Measurements from ENCODE around the gene ZNF625. TPM values are rescaled to one million over a fixed set of nuclear protein-coding genes. Genes with fewer than 3 reads are reported as not detected.
A peak's percentile ranks its signal among the peaks of the same experiment; 100 is the strongest.

The ZNF625 gene
- total and polyA plus RNA-seq, 4 donors = 0.20 to 3.8 (median 2.5) TPM; not detected in 1

DNA sequence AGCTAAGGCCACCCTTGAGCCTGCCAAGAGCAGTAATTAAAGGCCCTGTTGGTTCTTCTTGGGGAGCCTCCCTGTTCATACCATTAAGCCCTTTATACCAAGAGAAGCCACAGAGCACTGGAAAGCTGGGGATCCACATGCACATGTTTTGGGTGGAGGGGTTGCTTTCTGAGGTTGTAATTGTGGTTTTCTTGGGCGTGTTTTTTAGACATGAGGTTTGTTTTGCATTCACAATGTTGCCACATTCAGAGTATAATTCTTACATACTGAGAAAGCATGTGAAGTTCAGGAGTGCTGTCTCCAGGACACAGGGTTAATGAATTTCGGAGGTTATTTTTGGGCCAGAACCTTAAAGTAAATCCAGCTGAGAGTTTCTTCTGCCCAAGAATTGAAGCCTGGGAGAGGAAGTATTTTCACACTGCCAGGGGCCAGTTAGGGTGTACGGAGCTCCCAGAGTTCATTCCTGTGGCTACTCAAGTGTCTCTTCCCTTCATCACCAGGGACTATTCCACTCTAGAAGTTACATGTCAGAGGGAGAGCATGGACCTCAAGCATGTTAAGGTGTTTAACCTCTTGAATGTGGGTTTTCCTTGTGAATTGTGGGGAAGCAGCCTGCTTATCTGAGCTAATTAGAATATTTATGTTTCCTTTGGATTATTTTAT lies 43.4 kb upstream of the ZNF625 start:
- Histone ChIP-seq H3K27me3 (ENCODE audit: control insufficient read depth in 4 of 4, insufficient read depth in 4 of 4, low read length in 3 of 4) (no peaks in the 10 kb centered on the region), H3K4me3 (ENCODE audit: low read depth in 1 of 3, low read length in 3 of 3) (peak overlapping the region in 1 of 3 donors; percentile 11), H3K9me3 (ENCODE audit: control insufficient read depth in 4 of 4, low read length in 3 of 4) (peaks cover 9 to 40% (median 14%) of the 10 kb centered on the region in 4 donors), H3K36me3 (ENCODE audit: control insufficient read depth in 4 of 4, insufficient read depth in 3 of 4, low read depth in 1 of 4, low read length in 3 of 4) (peaks cover 0 to 2% (median 0%) of the 10 kb centered on the region in 4 donors), H3K9ac (ENCODE audit: low read depth in 1 of 2, low read length in 2 of 2) (no peak overlapping the region), H3K27ac (ENCODE audit: low read depth in 1 of 2, low read length in 2 of 2) (no peak overlapping the region), H3K4me1 (ENCODE audit: control insufficient read depth in 4 of 4, insufficient read depth in 4 of 4, low read length in 3 of 4) (peaks cover 0 to 3% (median 1%) of the 10 kb centered on the region in 4 donors)
- WGBS = 81% methylated on average over 3 of the region's 3 CpGs
- DNase-seq (ENCODE audit: low spot score) = no peak
- no peak for TF ChIP-seq GABPA (IDR thresholded peaks at IDR 0.05 in 1 of 2, conservative IDR thresholded peaks at IDR 0.05 in 1 of 2)
- TF ChIP-seq SP1 (IDR thresholded peaks at IDR 0.05) = no peak
- no peak for TF ChIP-seq FOXA2 (IDR thresholded peaks at IDR 0.05)
- TF ChIP-seq, protein P1, sequence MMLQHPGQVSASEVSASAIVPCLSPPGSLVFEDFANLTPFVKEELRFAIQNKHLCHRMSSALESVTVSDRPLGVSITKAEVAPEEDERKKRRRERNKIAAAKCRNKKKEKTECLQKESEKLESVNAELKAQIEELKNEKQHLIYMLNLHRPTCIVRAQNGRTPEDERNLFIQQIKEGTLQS (IDR thresholded peaks at IDR 0.05) = no peak
- no peak for TF ChIP-seq EGR1 (IDR thresholded peaks at IDR 0.05; ENCODE audit: low read depth in 2 of 2)
- no peak for TF ChIP-seq HNF4G (IDR thresholded peaks at IDR 0.05)
- TF ChIP-seq RAD21 (IDR thresholded peaks at IDR 0.05) = no peak

- no peaks in the 10 kb centered on the region for H3K27me3 ChIP-seq (ENCODE audit: control insufficient read depth in 4 of 4, insufficient read depth in 4 of 4, low read length in 3 of 4)
- TF ChIP-seq GABPA (IDR thresholded peaks at IDR 0.05 in 1 of 2, conservative IDR thresholded peaks at IDR 0.05 in 1 of 2) = no peak
- no peak for TF ChIP-seq YY1 (IDR thresholded peaks at IDR 0.05)
- no peak for TF ChIP-seq RXRA (IDR thresholded peaks at IDR 0.05)
- TF ChIP-seq HNF4A (conservative IDR thresholded peaks at IDR 0.05) = no peak
- TF ChIP-seq, protein P1 (IDR thresholded peaks at IDR 0.05) = no peak
- TF ChIP-seq NR2F2 (IDR thresholded peaks at IDR 0.05) = no peak
- no peak for TF ChIP-seq CTCF (IDR thresholded peaks at IDR 0.05; ENCODE audit: low read depth, low read length, missing input control)
- TF ChIP-seq, protein P2, sequence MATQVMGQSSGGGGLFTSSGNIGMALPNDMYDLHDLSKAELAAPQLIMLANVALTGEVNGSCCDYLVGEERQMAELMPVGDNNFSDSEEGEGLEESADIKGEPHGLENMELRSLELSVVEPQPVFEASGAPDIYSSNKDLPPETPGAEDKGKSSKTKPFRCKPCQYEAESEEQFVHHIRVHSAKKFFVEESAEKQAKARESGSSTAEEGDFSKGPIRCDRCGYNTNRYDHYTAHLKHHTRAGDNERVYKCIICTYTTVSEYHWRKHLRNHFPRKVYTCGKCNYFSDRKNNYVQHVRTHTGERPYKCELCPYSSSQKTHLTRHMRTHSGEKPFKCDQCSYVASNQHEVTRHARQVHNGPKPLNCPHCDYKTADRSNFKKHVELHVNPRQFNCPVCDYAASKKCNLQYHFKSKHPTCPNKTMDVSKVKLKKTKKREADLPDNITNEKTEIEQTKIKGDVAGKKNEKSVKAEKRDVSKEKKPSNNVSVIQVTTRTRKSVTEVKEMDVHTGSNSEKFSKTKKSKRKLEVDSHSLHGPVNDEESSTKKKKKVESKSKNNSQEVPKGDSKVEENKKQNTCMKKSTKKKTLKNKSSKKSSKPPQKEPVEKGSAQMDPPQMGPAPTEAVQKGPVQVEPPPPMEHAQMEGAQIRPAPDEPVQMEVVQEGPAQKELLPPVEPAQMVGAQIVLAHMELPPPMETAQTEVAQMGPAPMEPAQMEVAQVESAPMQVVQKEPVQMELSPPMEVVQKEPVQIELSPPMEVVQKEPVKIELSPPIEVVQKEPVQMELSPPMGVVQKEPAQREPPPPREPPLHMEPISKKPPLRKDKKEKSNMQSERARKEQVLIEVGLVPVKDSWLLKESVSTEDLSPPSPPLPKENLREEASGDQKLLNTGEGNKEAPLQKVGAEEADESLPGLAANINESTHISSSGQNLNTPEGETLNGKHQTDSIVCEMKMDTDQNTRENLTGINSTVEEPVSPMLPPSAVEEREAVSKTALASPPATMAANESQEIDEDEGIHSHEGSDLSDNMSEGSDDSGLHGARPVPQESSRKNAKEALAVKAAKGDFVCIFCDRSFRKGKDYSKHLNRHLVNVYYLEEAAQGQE (IDR thresholded peaks at IDR 0.05) = no peak
- H3K9me3 ChIP-seq (ENCODE audit: control insufficient read depth in 4 of 4, low read length in 3 of 4) = peaks cover 17 to 43% (median 18%) of the 10 kb centered on the region in 4 donors
- H3K9ac ChIP-seq (ENCODE audit: low read depth in 1 of 2, low read length in 2 of 2) = no peak overlapping the region
- DNase-seq (ENCODE audit: low spot score) = no peak
- H3K36me3 ChIP-seq (ENCODE audit: control insufficient read depth in 4 of 4, insufficient read depth in 3 of 4, low read depth in 1 of 4, low read length in 3 of 4) = peaks cover 0 to 3% (median 0%) of the 10 kb centered on the region in 4 donors
- H3K4me3 ChIP-seq (ENCODE audit: low read depth in 1 of 3, low read length in 3 of 3) = no peak overlapping the region
- H3K27ac ChIP-seq (ENCODE audit: low read depth in 1 of 2, low read length in 2 of 2) = no peak overlapping the region
- peaks cover 0 to 8% (median 2%) of the 10 kb centered on the region in 4 donors for H3K4me1 ChIP-seq (ENCODE audit: control insufficient read depth in 4 of 4, insufficient read depth in 4 of 4, low read length in 3 of 4)
Observed at GRCh38 chr19:12198136-12198535, 41.6 kb upstream of the ZNF625 start.
